HK-2 (cell line): ENCODE measurements around the gene PLEKHG5.

ENCODE experiments used
- DNase-seq: peaks from one replicate; pipeline ENCODE4 v3.0.0-alpha.2; 2018; ENCODE audit not compliant: unreplicated experiment

The PLEKHG5 gene

GRCh38 chr1:6509220-6509918, 17.9 kb upstream of the PLEKHG5 start:
- DNase-seq = no peak

- no peak for DNase-seq
Measured at GRCh38 chr1:6508816-6509189, 17.3 kb upstream of the PLEKHG5 start.

- no peak for DNase-seq
Measured at GRCh38 chr1:6508154-6508815, 16.8 kb upstream of the PLEKHG5 start.

- DNase-seq = no peak
Measured at GRCh38 chr1:6507461-6507911, 16.0 kb upstream of the PLEKHG5 start.

GRCh38 chr1:6507037-6507428, 15.6 kb upstream of the PLEKHG5 start:
- DNase-seq = no peak

- DNase-seq = no peak
Measured at GRCh38 chr1:6506210-6507036, 15.0 kb upstream of the PLEKHG5 start.

- DNase-seq = no peak
Measured at GRCh38 chr1:6505367-6506209, 14.1 kb upstream of the PLEKHG5 start.

- DNase-seq = no peak
Measured at GRCh38 chr1:6504887-6505286, 13.4 kb upstream of the PLEKHG5 start.

GRCh38 chr1:6503884-6504602, 12.6 kb upstream of the PLEKHG5 start:
- DNase-seq = no peak

GRCh38 chr1:6502000-6502891, 10.8 kb upstream of the PLEKHG5 start:
- no peak for DNase-seq

- DNase-seq = no peak
Measured at GRCh38 chr1:6501279-6501813, 9.9 kb upstream of the PLEKHG5 start.

- no peak for DNase-seq
Measured at GRCh38 chr1:6500544-6501278, 9.2 kb upstream of the PLEKHG5 start.

GRCh38 chr1:6499296-6499695, 7.8 kb upstream of the PLEKHG5 start:
- DNase-seq = no peak

GRCh38 chr1:6498576-6499111, 7.2 kb upstream of the PLEKHG5 start:
- no peak for DNase-seq

- no peak for DNase-seq
Measured at GRCh38 chr1:6497867-6498575, 6.6 kb upstream of the PLEKHG5 start.

- DNase-seq = peak; percentile 60
Measured at GRCh38 chr1:6497215-6497866, 5.9 kb upstream of the PLEKHG5 start.

GRCh38 chr1:6496890-6497214, 5.4 kb upstream of the PLEKHG5 start:
- no peak for DNase-seq

- no peak for DNase-seq
Measured at GRCh38 chr1:6496365-6496721, 4.9 kb upstream of the PLEKHG5 start.
